Endothelial cell of umbilical vein (primary cell): Measurements from ENCODE around the gene KRT37. TPM values are rescaled to one million over a fixed set of nuclear protein-coding genes. Genes with fewer than 3 reads are reported as not detected.

ENCODE experiments used
- BruUV-seq: library from RNA; stranded (reverse); fragments of 400-500 nt; replicated peaks from 2 replicates; lab custom pipeline; 2021; lab: Mats Ljungman, UMichigan
- CTCF ChIA-PET: fragments of 300-600, 350-600 bp; sonication (Branson Sonifier 250); formaldehyde crosslinking; loops from one replicate; lab custom pipeline; 2021; ENCODE audit warnings: antibody characterized with exemption, inconsistent platforms; lab: Charles Lee
- POLR2A ChIA-PET: fragments of 300-600, 350-600 bp; sonication (Branson Sonifier 250); formaldehyde crosslinking; loops from one replicate; lab custom pipeline; 2021; ENCODE audit warnings: antibody characterized with exemption, inconsistent platforms; lab: Charles Lee
- DNase-seq: peaks from one replicate; pipeline ENCODE4 v3.0.0-alpha.2; 2011; ENCODE audit warnings: low read depth, low spot score
- FAIRE-seq: peaks from 2 replicates; lab custom pipeline; 2011; peaks lifted over from hg19 to GRCh38; lab: Jason Lieb, UNC
- H2AFZ ChIP-seq: 2 replicates; pipeline ENCODE4 v1.6.0; 2012; ENCODE audit warnings: low read depth, low read length, control low read depth, inconsistent platforms
- H3K27ac ChIP-seq: 2 replicates; pipeline ENCODE4 v1.5.1; 2011; ENCODE audit warnings: low read depth, mild to moderate bottlenecking, control low read depth, low read length, moderate library complexity; ENCODE audit not compliant: insufficient read depth
- H3K27me3 ChIP-seq, 2 experiments: 2 replicates each; pipeline versions ENCODE4 v1.6.0 to v1.6.1; 2011; ENCODE audit warnings: low read length in 2 of 2, mixed read lengths in 1 of 2; ENCODE audit not compliant: control insufficient read depth in 2 of 2, insufficient read depth in 2 of 2
- H3K36me3 ChIP-seq, 2 experiments: 2 replicates in 1 of 2; 3 replicates in 1 of 2; pipeline ENCODE4 v1.5.1; 2011; ENCODE audit warnings: low read length in 2 of 2, mild to moderate bottlenecking in 1 of 2, moderate library complexity in 1 of 2; ENCODE audit not compliant: control insufficient read depth in 2 of 2, insufficient read depth in 2 of 2; ENCODE audit errors: extremely low read depth in 1 of 2
- H3K4me1 ChIP-seq: 3 replicates; pipeline ENCODE4 v1.5.1; 2011; ENCODE audit warnings: mild to moderate bottlenecking, low read length; ENCODE audit not compliant: control insufficient read depth, insufficient read depth; ENCODE audit errors: extremely low read depth
- H3K4me2 ChIP-seq: 2 replicates; pipeline ENCODE4 v1.6.1; 2011; ENCODE audit warnings: low read length, control low read depth, mixed read lengths; ENCODE audit not compliant: insufficient read depth
- H3K4me3 ChIP-seq, 3 experiments: fragments of 200-600 bp in 1 of 3; sonication (generic), shearing (Covaris generic) in 1 of 3; replicated peaks in 1 of 3; 2 replicates each; pipeline ENCODE4 v1.5.1; 2011 to 2016; ENCODE audit warnings: control low read depth in 3 of 3, low read length in 3 of 3, mild to moderate bottlenecking in 2 of 3, inconsistent platforms in 1 of 3, low read depth in 1 of 3, moderate library complexity in 1 of 3; ENCODE audit not compliant: insufficient read depth in 1 of 3
- H3K79me2 ChIP-seq: 2 replicates; pipeline ENCODE4 v1.6.0; 2012; ENCODE audit warnings: low read length, inconsistent platforms; ENCODE audit not compliant: control insufficient read depth, insufficient read depth
- H3K9ac ChIP-seq: replicated peaks from 2 replicates; pipeline ENCODE3; 2011; ENCODE audit warnings: low read length, control low read depth; ENCODE audit not compliant: insufficient read depth; ENCODE audit errors: extremely low read depth
- H3K9me1 ChIP-seq: replicated peaks from 3 replicates; pipeline ENCODE4 v1.6.0; 2011; ENCODE audit warnings: mild to moderate bottlenecking, low read length; ENCODE audit not compliant: control insufficient read depth, insufficient read depth; ENCODE audit errors: extremely low read depth
- H3K9me3 ChIP-seq: replicated peaks from 2 replicates; pipeline ENCODE4 v1.5.1; 2012; ENCODE audit warnings: low read length, inconsistent platforms; ENCODE audit not compliant: control insufficient read depth, insufficient read depth
- H4K20me1 ChIP-seq: replicated peaks from 2 replicates; pipeline ENCODE3; 2011; ENCODE audit warnings: mild to moderate bottlenecking, low read length; ENCODE audit not compliant: control insufficient read depth, insufficient read depth; ENCODE audit errors: extremely low read depth
- CTCF ChIP-seq, 2 donors: IDR thresholded peaks; 1 replicate in 1 of 2; 2 replicates in 1 of 2; pipeline ENCODE4 v1.5.1; 2011; ENCODE audit warnings: low read length in 2 of 2, mild to moderate bottlenecking in 2 of 2, moderate library complexity in 2 of 2, control low read depth in 1 of 2, inconsistent platforms in 1 of 2, low read depth in 1 of 2; ENCODE audit not compliant: insufficient read depth in 1 of 2; ENCODE audit errors: extremely low read depth in 1 of 2
- EZH2 ChIP-seq: IDR thresholded peaks from 2 replicates; pipeline ENCODE4 v1.6.1; 2012; ENCODE audit warnings: borderline replicate concordance, low read depth, mild to moderate bottlenecking, moderate library complexity, low read length, inconsistent platforms; ENCODE audit not compliant: severe bottlenecking
- FOS ChIP-seq: IDR thresholded peaks from 2 replicates; pipeline ENCODE4 v1.6.1; 2011; ENCODE audit warnings: mild to moderate bottlenecking, low read length, moderate library complexity, borderline replicate concordance; ENCODE audit not compliant: insufficient read depth
- GATA2 ChIP-seq: IDR thresholded peaks from 2 replicates; pipeline ENCODE4 v1.7.0; 2011; ENCODE audit warnings: low read depth, mild to moderate bottlenecking, moderate library complexity, mixed read lengths, low read length; ENCODE audit not compliant: insufficient read length, insufficient read depth
- JUN ChIP-seq: IDR thresholded peaks from 2 replicates; pipeline ENCODE4 v1.6.1; 2011; ENCODE audit warnings: borderline replicate concordance, low read depth; ENCODE audit not compliant: insufficient read length, insufficient read depth
- MAX ChIP-seq: IDR thresholded peaks from 2 replicates; pipeline ENCODE4 v1.6.1; 2011; ENCODE audit not compliant: insufficient read depth, insufficient read length
- MYC ChIP-seq: IDR thresholded peaks from one replicate; pipeline ENCODE4 v1.6.1; 2011; ENCODE audit warnings: mild to moderate bottlenecking, low read depth, low read length
- POLR2A ChIP-seq: IDR thresholded peaks from 2 replicates; pipeline ENCODE4 v1.6.1; 2012; ENCODE audit warnings: low read depth, mild to moderate bottlenecking, control low read depth, low read length
- POLR2AphosphoS5 ChIP-seq: IDR thresholded peaks from 2 replicates; pipeline ENCODE4 v1.6.1; 2012; ENCODE audit warnings: low read depth, mild to moderate bottlenecking, control low read depth, low read length, moderate library complexity; ENCODE audit not compliant: insufficient read depth
- dilution Hi-C: fragments of 300-500 bp; cut with MboI; formaldehyde crosslinking; loops from one replicate; pipeline ENCODE4 v1.15.0; 2019; ENCODE audit warnings: low sequenced_read_pairs; ENCODE audit not compliant: extremely low pct_ligation_motif_present
- intact Hi-C: fragments of 100-400 bp; cut with micrococcal nuclease; formaldehyde crosslinking; loops from one replicate; pipeline ENCODE4 v1.10.0; 2022
- polyA plus RNA-seq, 4 experiments: library from polyadenylated mRNA; depleted of rRNA in 3 of 4; stranded (reverse) in 3 of 4; unstranded in 1 of 4; fragments of >200 nt; gene quantifications; 2 replicates each; pipeline versions ENCODE4 v1.2.1 to v1.2.3, GENCODE V29; 2011 to 2012; ENCODE audit warnings: missing spikeins in 1 of 4
- total RNA-seq: library from RNA; stranded (reverse); gene quantifications from 2 replicates; pipeline ENCODE4 v1.2.3, GENCODE V29; 2021

The KRT37 gene
- total and polyA plus RNA-seq, 2 donors (not counting 3 experiments of a cell fraction or from before 2014, with no cell fraction given): not detected

GRCh38 chr17:41402161-41402560 lies 22.2 kb downstream of the KRT37 start:
- FAIRE-seq (no peak), DNase-seq (no peak)
- Histone ChIP-seq H3K9ac (no peak overlapping the region), H3K27me3 (peaks cover 8 to 17% of the 10 kb centered on the region in 2 experiments), H3K4me3 (no peak overlapping the region), H3K4me2 (no peak overlapping the region), H3K4me1 (peaks cover 18% of the 10 kb centered on the region), H3K27ac (no peak overlapping the region), H3K36me3 (no peaks in the 10 kb centered on the region), H3K79me2 (no peaks in the 10 kb centered on the region), H2AFZ (no peak overlapping the region), H3K9me3 (no peaks in the 10 kb centered on the region), H3K9me1 (no peaks in the 10 kb centered on the region), H4K20me1 (no peaks in the 10 kb centered on the region)
- POLR2A ChIA-PET: no interaction called here
- BruUV-seq: no TSS peak
- intact Hi-C loops (loop anchor here (10.0 kb wide), 1 partner anchor 93 kb away; no protein-coding TSS in a partner anchor), dilution Hi-C loops (no loop called here)
- CTCF ChIA-PET: no interaction called here
- TF ChIP-seq POLR2A: no peak
- no peak for TF ChIP-seq CTCF (IDR thresholded peaks at IDR 0.05; ENCODE audit: extremely low read depth in 1 of 2, insufficient read depth in 1 of 2, low read depth in 1 of 2, low read length in 2 of 2)
- TF ChIP-seq EZH2: no peak
- no peak for TF ChIP-seq POLR2AphosphoS5
- TF ChIP-seq MYC: no peak
- no peak for TF ChIP-seq FOS
- TF ChIP-seq GATA2: no peak
- TF ChIP-seq MAX: no peak
- no peak for TF ChIP-seq JUN
